ENCODE results near the gene OSBPL9. TPM values are rescaled to one million over a fixed set of nuclear protein-coding genes. Genes with fewer than 3 reads are reported as not detected.

Gene OSBPL9
- total RNA-seq, 5 donors from 2014 or later (not counting 1 experiment from before 2014, with no cell fraction given), result 39.8 to 50.7 (median 43.4) TPM

DNA sequence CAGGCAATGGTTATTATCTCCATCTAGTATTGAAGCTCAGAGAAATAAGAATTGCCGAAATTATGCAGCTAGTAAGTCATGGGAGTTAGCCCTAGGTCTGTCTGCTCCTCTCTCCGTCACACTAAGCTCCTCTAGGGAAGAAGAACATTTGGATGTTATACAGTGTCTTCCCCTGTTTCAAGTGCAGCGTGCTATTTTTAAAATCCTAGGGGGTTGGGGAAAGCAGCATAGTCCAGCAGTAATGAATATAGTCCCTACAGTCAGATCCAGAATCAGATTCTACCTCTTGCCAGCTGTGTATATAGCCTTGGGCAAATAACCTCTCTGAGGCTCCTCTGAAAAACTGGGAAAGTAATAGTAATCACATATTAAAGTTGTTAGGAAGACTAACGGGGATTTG, 44.5 kb upstream of the OSBPL9 start:
- Histone ChIP-seq H3K9me3 (no peaks in the 10 kb centered on the region), H3K4me3 (ENCODE audit: control insufficient read depth in 1 of 2, extremely low read depth in 1 of 2, low read length in 1 of 2) (no peak overlapping the region), H3K27ac (ENCODE audit: low read length) (no peak overlapping the region), H3K4me1 (ENCODE audit: control insufficient read depth in 1 of 2, extremely low read depth in 1 of 2, insufficient read depth in 2 of 2, low read length in 2 of 2) (peaks cover 31 to 37% of the 10 kb centered on the region in 2 experiments), H3K36me3 (ENCODE audit: control insufficient read depth in 2 of 2, extremely low read depth in 1 of 2, insufficient read depth in 1 of 2, low read length in 1 of 2) (no peaks in the 10 kb centered on the region), H3K27me3 (replicated peaks in 1 of 2; ENCODE audit: control insufficient read depth in 2 of 2, extremely low read depth in 1 of 2, insufficient read depth in 2 of 2, low read length in 1 of 2) (no peaks in the 10 kb centered on the region)
- Mint-ChIP-seq H3K27ac (no peak overlapping the region), H3K27me3 (no peaks in the 10 kb centered on the region), H3K36me3 (no peaks in the 10 kb centered on the region), H3K9me3 (peaks cover 0 to 2% (median 0%) of the 10 kb centered on the region in 3 donors), H3K4me1 (peaks cover 46 to 64% (median 62%) of the 10 kb centered on the region in 3 donors), H3K4me3 (no peak overlapping the region)
- WGBS (ENCODE audit: insufficient coverage), result no CpG with 5 or more reads among the region's 4 CpGs
- no peak for DNase-seq
- no peak for ATAC-seq (replicated peaks in 1 of 4)
- CTCF ChIA-PET, result interaction anchor here in 1 of 2 donors (0.7 kb wide), 1 partner anchor 114 kb away, joined by 4 read pairs; no protein-coding TSS in a partner anchor
- POLR2A ChIA-PET, result no interaction called here

DNA sequence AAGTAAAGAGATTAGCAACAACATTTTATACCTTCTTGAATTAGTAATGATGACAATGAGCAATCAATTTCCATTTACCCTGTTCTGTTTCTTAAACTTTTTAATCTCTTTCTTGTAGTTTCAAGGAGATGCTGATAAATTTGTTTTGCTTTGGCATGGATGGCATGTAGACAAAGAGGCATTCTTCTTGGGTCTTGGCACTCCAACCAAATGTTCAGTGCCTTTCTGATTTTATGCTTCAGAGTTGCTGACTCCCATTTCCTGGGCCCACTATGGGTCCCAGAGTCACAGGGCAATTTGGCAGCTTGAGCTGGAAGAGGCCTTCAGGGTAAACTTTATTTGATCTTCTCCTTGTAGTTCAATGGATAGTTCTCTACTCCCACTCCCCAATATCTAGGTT, 42.1 kb upstream of the OSBPL9 start:
- CTCF ChIA-PET, result no interaction called here
- Histone ChIP-seq H3K9me3 (no peaks in the 10 kb centered on the region), H3K27ac (ENCODE audit: low read length) (no peak overlapping the region), H3K4me3 (ENCODE audit: control insufficient read depth in 1 of 2, extremely low read depth in 1 of 2, low read length in 1 of 2) (no peak overlapping the region), H3K27me3 (replicated peaks in 1 of 2; ENCODE audit: control insufficient read depth in 2 of 2, extremely low read depth in 1 of 2, insufficient read depth in 2 of 2, low read length in 1 of 2) (no peaks in the 10 kb centered on the region), H3K36me3 (ENCODE audit: control insufficient read depth in 2 of 2, extremely low read depth in 1 of 2, insufficient read depth in 1 of 2, low read length in 1 of 2) (no peaks in the 10 kb centered on the region), H3K4me1 (ENCODE audit: control insufficient read depth in 1 of 2, extremely low read depth in 1 of 2, insufficient read depth in 2 of 2, low read length in 2 of 2) (peaks cover 19 to 22% of the 10 kb centered on the region in 2 experiments)
- Mint-ChIP-seq H3K4me3 (no peak overlapping the region), H3K36me3 (no peaks in the 10 kb centered on the region), H3K27me3 (no peaks in the 10 kb centered on the region), H3K27ac (peak overlapping the region in 1 of 2 donors; percentile 44), H3K4me1 (peaks cover 33 to 50% (median 48%) of the 10 kb centered on the region in 3 donors), H3K9me3 (peaks cover 0 to 2% (median 0%) of the 10 kb centered on the region in 3 donors)
- POLR2A ChIA-PET, result no interaction called here
- ATAC-seq (replicated peaks in 1 of 4) (no peak), DNase-seq (no peak)

GRCh38 chr1:51575406-51576084, 41.3 kb upstream of the OSBPL9 start:
- peak overlapping the region; percentile 35 to 69 for H3K27ac Mint-ChIP-seq
- Histone ChIP-seq H3K4me3 (ENCODE audit: control insufficient read depth in 1 of 2, extremely low read depth in 1 of 2, low read length in 1 of 2) (no peak overlapping the region), H3K36me3 (ENCODE audit: control insufficient read depth in 2 of 2, extremely low read depth in 1 of 2, insufficient read depth in 1 of 2, low read length in 1 of 2) (no peaks in the 10 kb centered on the region), H3K27ac (ENCODE audit: low read length) (no peak overlapping the region), H3K27me3 (replicated peaks in 1 of 2; ENCODE audit: control insufficient read depth in 2 of 2, extremely low read depth in 1 of 2, insufficient read depth in 2 of 2, low read length in 1 of 2) (no peaks in the 10 kb centered on the region), H3K9me3 (no peaks in the 10 kb centered on the region), H3K4me1 (ENCODE audit: control insufficient read depth in 1 of 2, extremely low read depth in 1 of 2, insufficient read depth in 2 of 2, low read length in 2 of 2) (peaks cover 12 to 17% of the 10 kb centered on the region in 2 experiments)
- H3K36me3 Mint-ChIP-seq, result no peaks in the 10 kb centered on the region
- no peak for DNase-seq
- H3K4me3 Mint-ChIP-seq, result no peak overlapping the region
- WGBS (ENCODE audit: insufficient coverage), result 88% methylated on average over 3 of the region's 8 CpGs
- CTCF ChIA-PET, result interaction anchor here in 1 of 2 donors (0.7 kb wide), 1 partner anchor 9 kb away, joined by 3 read pairs; no protein-coding TSS in a partner anchor
- peaks cover 0 to 2% (median 0%) of the 10 kb centered on the region in 3 donors for H3K9me3 Mint-ChIP-seq
- no peak for ATAC-seq (replicated peaks in 1 of 4)
- H3K4me1 Mint-ChIP-seq, result peaks cover 25 to 42% (median 41%) of the 10 kb centered on the region in 3 donors
- POLR2A ChIA-PET, result interaction anchor here in 1 of 2 donors (0.6 kb wide), 1 partner anchor 253 kb away, joined by 3 read pairs; no protein-coding TSS in a partner anchor
- no peaks in the 10 kb centered on the region for H3K27me3 Mint-ChIP-seq

DNA sequence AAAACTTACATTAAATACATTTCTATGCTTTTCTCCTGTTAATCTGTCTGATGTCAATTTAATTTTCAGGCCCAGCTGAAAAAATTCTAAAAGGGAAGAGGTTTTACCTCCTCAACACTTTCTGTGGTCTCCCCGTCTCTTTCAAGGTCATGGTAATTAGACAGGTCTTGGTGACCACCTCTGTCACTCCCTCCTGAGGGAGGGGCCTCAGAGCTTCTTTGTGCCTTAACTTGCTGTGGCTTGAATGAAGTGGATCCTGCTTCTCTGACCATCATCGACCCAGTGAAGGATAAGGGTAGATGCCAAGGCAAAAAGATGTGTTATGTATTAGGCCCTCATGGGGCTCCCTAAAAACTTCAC, 40.8 kb upstream of the OSBPL9 start:
- no peaks in the 10 kb centered on the region for H3K27me3 ChIP-seq (replicated peaks in 1 of 2; ENCODE audit: control insufficient read depth in 2 of 2, extremely low read depth in 1 of 2, insufficient read depth in 2 of 2, low read length in 1 of 2)
- no peaks in the 10 kb centered on the region for H3K27me3 Mint-ChIP-seq
- H3K36me3 Mint-ChIP-seq, result no peaks in the 10 kb centered on the region
- ChIA-PET POLR2A (interaction anchor here in 1 of 2 donors (0.6 kb wide), 1 partner anchor 254 kb away, joined by 3 read pairs; no protein-coding TSS in a partner anchor), CTCF (no interaction called here)
- H3K4me1 Mint-ChIP-seq, result peaks cover 20 to 37% (median 36%) of the 10 kb centered on the region in 3 donors
- H3K27ac ChIP-seq (ENCODE audit: low read length), result no peak overlapping the region
- no peaks in the 10 kb centered on the region for H3K9me3 ChIP-seq
- peak overlapping the region; percentile 35 to 69 for H3K27ac Mint-ChIP-seq
- DNase-seq (no peak), ATAC-seq (replicated peaks in 1 of 4) (no peak)
- H3K4me3 ChIP-seq (ENCODE audit: control insufficient read depth in 1 of 2, extremely low read depth in 1 of 2, low read length in 1 of 2), result no peak overlapping the region
- WGBS (ENCODE audit: insufficient coverage), result no CpG with 5 or more reads among the region's 2 CpGs
- H3K36me3 ChIP-seq (ENCODE audit: control insufficient read depth in 2 of 2, extremely low read depth in 1 of 2, insufficient read depth in 1 of 2, low read length in 1 of 2), result no peaks in the 10 kb centered on the region
- peaks cover 12 to 14% of the 10 kb centered on the region in 2 experiments for H3K4me1 ChIP-seq (ENCODE audit: control insufficient read depth in 1 of 2, extremely low read depth in 1 of 2, insufficient read depth in 2 of 2, low read length in 2 of 2)
- peaks cover 0 to 2% (median 0%) of the 10 kb centered on the region in 3 donors for H3K9me3 Mint-ChIP-seq
- H3K4me3 Mint-ChIP-seq, result no peak overlapping the region

GRCh38 chr1:51576923-51577322, 40.0 kb upstream of the OSBPL9 start:
- peak overlapping the region in 1 of 3 donors; percentile 22 for H3K4me3 Mint-ChIP-seq
- H3K27me3 Mint-ChIP-seq, result no peaks in the 10 kb centered on the region
- ATAC-seq (replicated peaks in 1 of 4) (no peak), DNase-seq (no peak)
- peaks cover 20 to 30% (median 28%) of the 10 kb centered on the region in 3 donors for H3K4me1 Mint-ChIP-seq
- Histone ChIP-seq H3K27ac (ENCODE audit: low read length) (no peak overlapping the region), H3K36me3 (ENCODE audit: control insufficient read depth in 2 of 2, extremely low read depth in 1 of 2, insufficient read depth in 1 of 2, low read length in 1 of 2) (no peaks in the 10 kb centered on the region), H3K9me3 (no peaks in the 10 kb centered on the region), H3K4me3 (ENCODE audit: control insufficient read depth in 1 of 2, extremely low read depth in 1 of 2, low read length in 1 of 2) (no peak overlapping the region), H3K4me1 (ENCODE audit: control insufficient read depth in 1 of 2, extremely low read depth in 1 of 2, insufficient read depth in 2 of 2, low read length in 2 of 2) (peaks cover 9 to 12% of the 10 kb centered on the region in 2 experiments), H3K27me3 (replicated peaks in 1 of 2; ENCODE audit: control insufficient read depth in 2 of 2, extremely low read depth in 1 of 2, insufficient read depth in 2 of 2, low read length in 1 of 2) (no peaks in the 10 kb centered on the region)
- WGBS (ENCODE audit: insufficient coverage), result 88% methylated on average over 5 of the region's 6 CpGs
- ChIA-PET CTCF (no interaction called here), POLR2A (interaction anchor here in 1 of 2 donors (0.5 to 0.6 kb wide), 2 partner anchors 116 to 753 kb away, joined by 3 to 11 read pairs; no protein-coding TSS in a partner anchor)
- H3K9me3 Mint-ChIP-seq, result peaks cover 0 to 2% (median 0%) of the 10 kb centered on the region in 3 donors
- H3K36me3 Mint-ChIP-seq, result no peaks in the 10 kb centered on the region
- peak overlapping the region in 1 of 2 donors; percentile 43 for H3K27ac Mint-ChIP-seq

- no peak for DNase-seq
- Mint-ChIP-seq H3K4me1 (peaks cover 20 to 30% (median 27%) of the 10 kb centered on the region in 3 donors), H3K36me3 (no peaks in the 10 kb centered on the region), H3K27me3 (no peaks in the 10 kb centered on the region), H3K4me3 (no peak overlapping the region), H3K27ac (no peak overlapping the region), H3K9me3 (peaks cover 0 to 2% (median 0%) of the 10 kb centered on the region in 3 donors)
- ATAC-seq (replicated peaks in 1 of 4), result no peak
- no peaks in the 10 kb centered on the region for H3K36me3 ChIP-seq (ENCODE audit: control insufficient read depth in 2 of 2, extremely low read depth in 1 of 2, insufficient read depth in 1 of 2, low read length in 1 of 2)
- no peak overlapping the region for H3K27ac ChIP-seq (ENCODE audit: low read length)
- H3K9me3 ChIP-seq, result no peaks in the 10 kb centered on the region
- peaks cover 9 to 12% of the 10 kb centered on the region in 2 experiments for H3K4me1 ChIP-seq (ENCODE audit: control insufficient read depth in 1 of 2, extremely low read depth in 1 of 2, insufficient read depth in 2 of 2, low read length in 2 of 2)
- H3K4me3 ChIP-seq (ENCODE audit: control insufficient read depth in 1 of 2, extremely low read depth in 1 of 2, low read length in 1 of 2), result no peak overlapping the region
- ChIA-PET CTCF (interaction anchor here in 1 of 2 donors (0.6 kb wide), 1 partner anchor 763 kb away, joined by 7 read pairs; no protein-coding TSS in a partner anchor), POLR2A (interaction anchor here in 1 of 2 donors (0.6 kb wide), 2 partner anchors 20 to 37 kb away, joined by 7 to 16 read pairs; no protein-coding TSS in a partner anchor)
- WGBS (ENCODE audit: insufficient coverage), result 100% methylated on average over 1 of the region's 3 CpGs
- no peaks in the 10 kb centered on the region for H3K27me3 ChIP-seq (replicated peaks in 1 of 2; ENCODE audit: control insufficient read depth in 2 of 2, extremely low read depth in 1 of 2, insufficient read depth in 2 of 2, low read length in 1 of 2)
Measured at GRCh38 chr1:51578383-51579109, 38.3 kb upstream of the OSBPL9 start.
